Hepatocyte (in vitro differentiated cells): ENCODE results near the gene SORCS3. TPM values are rescaled to one million over a fixed set of nuclear protein-coding genes. Genes with fewer than 3 reads are reported as not detected.

Experiments used
- DNase-seq: peaks from one replicate; pipeline ENCODE4 v3.0.0-alpha.2; 2016; ENCODE audit warnings: low spot score
- H2AFZ ChIP-seq: fragments of 200-600 bp; sonication (generic); 2 replicates; pipeline ENCODE4 v1.6.0; 2016; ENCODE audit warnings: antibody characterized with exemption, mild to moderate bottlenecking
- H3K27ac ChIP-seq: fragments of 200-600 bp; sonication (generic); 2 replicates; pipeline ENCODE4 v1.5.1; 2016; ENCODE audit warnings: mild to moderate bottlenecking
- H3K27me3 ChIP-seq: fragments of 200-600 bp; sonication (generic); 2 replicates; pipeline ENCODE4 v1.6.1; 2016
- H3K36me3 ChIP-seq: fragments of 200-600 bp; sonication (generic); replicated peaks from 2 replicates; pipeline ENCODE4 v1.5.1; 2016; ENCODE audit warnings: low read depth; ENCODE audit not compliant: insufficient read depth
- H3K4me1 ChIP-seq: fragments of 200-600 bp; sonication (generic); 2 replicates; pipeline ENCODE4 v1.5.1; 2016; ENCODE audit warnings: mild to moderate bottlenecking, moderate library complexity; ENCODE audit not compliant: insufficient read depth
- H3K4me2 ChIP-seq: fragments of 200-600 bp; sonication (generic); 2 replicates; pipeline ENCODE4 v1.6.0; 2016
- H3K4me3 ChIP-seq: fragments of 200-600 bp; sonication (generic); 2 replicates; pipeline ENCODE4 v1.5.1; 2016; ENCODE audit warnings: mild to moderate bottlenecking
- H3K79me2 ChIP-seq: fragments of 200-600 bp; sonication (generic); 2 replicates; pipeline ENCODE4 v1.6.0; 2017; ENCODE audit warnings: mild to moderate bottlenecking
- H3K9me2 ChIP-seq: fragments of 200-600 bp; sonication (generic); replicated peaks from 2 replicates; pipeline ENCODE4 v1.6.0; 2017; ENCODE audit warnings: mild to moderate bottlenecking; ENCODE audit not compliant: insufficient read depth
- H3K9me3 ChIP-seq: fragments of 200-600 bp; sonication (generic); 2 replicates; pipeline ENCODE4 v1.5.1; 2016; ENCODE audit warnings: low read depth, mild to moderate bottlenecking
- H4K20me1 ChIP-seq: fragments of 200-600 bp; sonication (generic); 2 replicates; pipeline ENCODE4 v1.6.0; 2016; ENCODE audit warnings: mild to moderate bottlenecking; ENCODE audit not compliant: insufficient read depth, poor library complexity, severe bottlenecking
- CTCF ChIP-seq: fragments of 200-600 bp; sonication (generic); IDR thresholded peaks from 2 replicates; pipeline ENCODE4 v1.5.1; 2016; ENCODE audit warnings: antibody characterized with exemption, mild to moderate bottlenecking; ENCODE audit not compliant: poor library complexity
- EZH2 ChIP-seq: fragments of 200-600 bp; sonication (generic); IDR thresholded peaks from 2 replicates; pipeline ENCODE4 v1.6.1; 2016; ENCODE audit warnings: antibody characterized with exemption, mild to moderate bottlenecking, borderline replicate concordance
- EZH2phosphoT487 ChIP-seq: fragments of 200-600 bp; sonication (generic); IDR thresholded peaks from one replicate; pipeline ENCODE4 v1.6.1; 2018; ENCODE audit warnings: antibody characterized with exemption, mild to moderate bottlenecking, low read depth, moderate library complexity; ENCODE audit not compliant: unreplicated experiment, severe bottlenecking
- WGBS: methylation state at CpG from one replicate; pipeline ENCODE4 v1.1.6; 2016; ENCODE audit warnings: low lambda C conversion rate; ENCODE audit errors: missing lambda C conversion rate; 5-methylcytosine and 5-hydroxymethylcytosine counted together
- polyA plus RNA-seq: library from polyadenylated mRNA; unstranded; fragments of >200 nt; fragmentation: Nextera tagmentation; extraction: Ambion mirVana; gene quantifications from 2 replicates; pipeline ENCODE4 v1.2.1, GENCODE V29; 2016
- total RNA-seq: library from RNA; depleted of rRNA; stranded (reverse); fragments of >200 nt; gene quantifications from 2 replicates; pipeline ENCODE4 v1.2.3, GENCODE V29; 2014

Gene SORCS3
- total and polyA plus RNA-seq, 2 experiments from 2014 or later: 0.59 to 0.80 TPM

- Histone ChIP-seq H3K27me3 (peaks cover 9% of the 10 kb centered on the region), H3K36me3 (no peaks in the 10 kb centered on the region), H3K4me3 (no peak overlapping the region), H2AFZ (no peak overlapping the region), H3K9me2 (no peaks in the 10 kb centered on the region), H3K4me1 (no peaks in the 10 kb centered on the region), H3K79me2 (no peaks in the 10 kb centered on the region), H3K9me3 (no peaks in the 10 kb centered on the region), H4K20me1 (no peaks in the 10 kb centered on the region), H3K4me2 (no peak overlapping the region), H3K27ac (no peak overlapping the region)
- 80% methylated on average over 1 of the region's 1 CpG for WGBS
- no peak for DNase-seq
- TF ChIP-seq CTCF (no peak), EZH2phosphoT487 (no peak), EZH2 (no peak)
Observed at GRCh38 chr10:104767745-104768144, 126.7 kb downstream of the SORCS3 start.

GRCh38 chr10:104773105-104773504 is 132.0 kb downstream of the SORCS3 start:
- H3K36me3 ChIP-seq: no peaks in the 10 kb centered on the region
- no peak overlapping the region for H3K4me2 ChIP-seq
- 80% methylated on average over 3 of the region's 3 CpGs for WGBS
- H3K27me3 ChIP-seq: peaks cover 40% of the 10 kb centered on the region
- no peaks in the 10 kb centered on the region for H3K9me3 ChIP-seq
- H3K9me2 ChIP-seq: no peaks in the 10 kb centered on the region
- no peak overlapping the region for H3K27ac ChIP-seq
- DNase-seq: no peak
- H3K4me3 ChIP-seq: no peak overlapping the region
- no peaks in the 10 kb centered on the region for H4K20me1 ChIP-seq
- TF ChIP-seq CTCF (no peak), EZH2phosphoT487 (no peak), EZH2 (no peak)
- H2AFZ ChIP-seq: no peak overlapping the region
- no peaks in the 10 kb centered on the region for H3K4me1 ChIP-seq
- no peaks in the 10 kb centered on the region for H3K79me2 ChIP-seq

- Histone ChIP-seq H3K4me3 (no peak overlapping the region), H2AFZ (no peak overlapping the region), H3K4me2 (no peak overlapping the region), H3K27me3 (peaks cover 32% of the 10 kb centered on the region), H3K27ac (no peak overlapping the region), H3K79me2 (no peaks in the 10 kb centered on the region), H3K36me3 (no peaks in the 10 kb centered on the region), H3K9me2 (no peaks in the 10 kb centered on the region), H3K9me3 (no peaks in the 10 kb centered on the region), H4K20me1 (no peaks in the 10 kb centered on the region), H3K4me1 (no peaks in the 10 kb centered on the region)
- 51% methylated on average over 6 of the region's 6 CpGs for WGBS
- DNase-seq: no peak
- TF ChIP-seq EZH2: no peak
- TF ChIP-seq CTCF: no peak
- no peak for TF ChIP-seq EZH2phosphoT487
Observed at GRCh38 chr10:104774234-104774633, 133.1 kb downstream of the SORCS3 start.
